Kidney (tissue), 14 donors: Measurements from ENCODE around the gene ZNF200. TPM values are rescaled to one million over a fixed set of nuclear protein-coding genes. Genes with fewer than 3 reads are reported as not detected.

Source experiments
- DNase-seq, 5 donors: peaks; one replicate each; pipeline ENCODE4 v3.0.0-alpha.2; 2013 to 2020
- FAIRE-seq: peaks from 2 replicates; lab custom pipeline; 2012; peaks lifted over from hg19 to GRCh38; lab: Jason Lieb, UNC
- H3K27ac ChIP-seq, 2 donors: one replicate each; pipeline ENCODE4 v1.7.0; 2013; ENCODE audit warnings: low read depth in 2 of 2, low read length in 2 of 2, inconsistent platforms in 1 of 2
- H3K27me3 ChIP-seq: one replicate; pipeline ENCODE4 v1.7.1; 2013; ENCODE audit warnings: low read length, inconsistent platforms; ENCODE audit not compliant: control insufficient read depth, insufficient read depth
- H3K36me3 ChIP-seq, 3 donors: one replicate each; pipeline versions ENCODE4 v1.7.0 to v1.7.1; 2013; ENCODE audit warnings: low read length in 3 of 3, control low read depth in 1 of 3, inconsistent platforms in 1 of 3; ENCODE audit not compliant: insufficient read depth in 3 of 3, control insufficient read depth in 2 of 3
- H3K4me1 ChIP-seq, 3 donors: one replicate each; pipeline versions ENCODE4 v1.7.0 to v1.7.1; 2013; ENCODE audit warnings: low read length in 3 of 3, inconsistent platforms in 1 of 3, low read depth in 1 of 3; ENCODE audit not compliant: control insufficient read depth in 2 of 3, insufficient read depth in 2 of 3
- H3K4me3 ChIP-seq, 3 donors: one replicate each; pipeline versions ENCODE4 v1.7.0 to v1.8.1; 2013; ENCODE audit warnings: low read length in 3 of 3, control low read depth in 1 of 3, inconsistent platforms in 1 of 3
- H3K9ac ChIP-seq, 3 donors: one replicate each; pipeline versions ENCODE4 v1.7.0 to v1.7.1; 2013; ENCODE audit warnings: low read length in 3 of 3, control low read depth in 1 of 3, inconsistent platforms in 1 of 3
- H3K9me3 ChIP-seq, 3 donors: one replicate each; pipeline versions ENCODE4 v1.7.0 to v1.7.1; 2013; ENCODE audit warnings: low read length in 3 of 3, control low read depth in 1 of 3, inconsistent platforms in 1 of 3; ENCODE audit not compliant: control insufficient read depth in 2 of 3, insufficient read depth in 1 of 3
- intact Hi-C: fragments of 100-400 bp; cut with DNase I; formaldehyde crosslinking; loops from one replicate; pipeline ENCODE4 v1.11.1; 2022
- polyA plus RNA-seq: library from polyadenylated mRNA; stranded (reverse); fragments of 350-450 nt; fragmentation: Illumina TruSeq; extraction: RNeasy Lipid Tissue Mini Kit (QIAGEN cat#74804); gene quantifications from one replicate; pipeline ENCODE4 v1.2.3, GENCODE V29; 2014; ENCODE audit warnings: low read depth, low replicate concordance; ENCODE audit not compliant: insufficient read depth
- total RNA-seq: library from RNA; stranded (reverse); fragmentation: NEBNext Ultra II Directional; extraction: Animal tissue kit (Norgen Biotek cat#: 25700); gene quantifications from one replicate; pipeline ENCODE4 v1.2.1, GENCODE V29; 2021
- TF ChIP-seq, protein P1 (sequence below): IDR thresholded peaks from 3 replicates; pipeline ENCODE4 v1.5.1; 2012; ENCODE audit warnings: mild to moderate bottlenecking, moderate library complexity, borderline replicate concordance; ENCODE audit not compliant: insufficient read depth; ENCODE audit errors: extremely low read depth
- donor health status: control.
- donor health status: control.
- donor health status: control.
- donor health status: control.
- donor health status: control.
- donor health status: DM: yes; HTN: yes; CAD: no.
- donor health status: Normal renal cell carcinoma (clear cell type).

Gene ZNF200
- total and polyA plus RNA-seq, 2 donors from 2014 or later = 3.3 to 9.6 TPM

DNA sequence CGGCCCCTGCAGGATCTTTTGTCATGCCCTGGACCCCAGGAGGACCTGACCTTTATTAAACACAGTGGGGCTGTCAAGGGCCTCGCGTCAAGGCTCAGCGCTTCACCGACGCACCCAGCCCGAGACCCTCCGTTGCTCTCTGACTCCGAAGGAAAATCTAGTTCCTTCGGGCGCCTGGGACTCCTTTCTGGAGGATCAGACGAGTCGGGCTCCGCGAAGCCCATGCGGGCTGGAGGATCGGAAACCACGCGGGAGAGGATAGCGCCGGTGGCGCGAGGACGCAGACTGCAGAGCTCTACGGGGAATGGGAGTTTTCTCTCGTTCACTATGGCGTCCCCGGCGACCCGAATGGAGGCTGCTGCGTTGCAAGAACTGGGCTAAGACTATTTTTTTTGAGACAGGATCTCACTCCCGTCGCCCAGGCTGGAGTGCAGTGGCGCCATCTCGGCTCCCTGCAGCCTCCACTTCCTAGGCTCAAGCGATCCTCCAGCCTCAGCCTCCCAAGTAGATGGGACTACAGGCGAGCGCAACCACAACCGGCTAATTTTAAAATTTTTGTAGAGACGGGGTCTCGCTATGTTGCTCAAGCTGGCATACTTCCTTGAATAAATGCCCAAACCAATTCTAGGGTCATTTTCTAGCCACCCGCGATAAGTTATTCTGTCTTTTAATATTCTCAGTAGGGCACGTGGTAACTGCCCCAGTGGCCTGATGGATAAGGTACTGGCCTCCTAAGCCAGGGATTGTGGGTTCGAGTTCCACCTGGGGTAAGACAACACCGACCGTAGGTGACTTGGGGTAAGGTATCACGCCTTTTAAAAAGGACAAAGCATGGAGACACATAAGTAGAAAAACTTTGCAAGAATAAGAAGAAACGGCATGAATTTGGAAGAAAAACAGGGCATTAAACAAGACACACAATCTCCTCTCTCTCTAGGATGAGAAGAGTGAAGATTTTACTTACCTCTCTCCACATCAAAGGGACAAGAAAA is 41.4 kb downstream of the ZNF200 start:
- intact Hi-C loops = no loop called here
- no peaks in the 10 kb centered on the region for H3K36me3 ChIP-seq
- peaks cover 0 to 2% (median 0%) of the 10 kb centered on the region in 3 donors for H3K9me3 ChIP-seq
- no peak overlapping the region for H3K9ac ChIP-seq
- no peak for FAIRE-seq
- peaks cover 0 to 6% (median 0%) of the 10 kb centered on the region in 3 donors for H3K4me1 ChIP-seq
- TF ChIP-seq, protein P1, sequence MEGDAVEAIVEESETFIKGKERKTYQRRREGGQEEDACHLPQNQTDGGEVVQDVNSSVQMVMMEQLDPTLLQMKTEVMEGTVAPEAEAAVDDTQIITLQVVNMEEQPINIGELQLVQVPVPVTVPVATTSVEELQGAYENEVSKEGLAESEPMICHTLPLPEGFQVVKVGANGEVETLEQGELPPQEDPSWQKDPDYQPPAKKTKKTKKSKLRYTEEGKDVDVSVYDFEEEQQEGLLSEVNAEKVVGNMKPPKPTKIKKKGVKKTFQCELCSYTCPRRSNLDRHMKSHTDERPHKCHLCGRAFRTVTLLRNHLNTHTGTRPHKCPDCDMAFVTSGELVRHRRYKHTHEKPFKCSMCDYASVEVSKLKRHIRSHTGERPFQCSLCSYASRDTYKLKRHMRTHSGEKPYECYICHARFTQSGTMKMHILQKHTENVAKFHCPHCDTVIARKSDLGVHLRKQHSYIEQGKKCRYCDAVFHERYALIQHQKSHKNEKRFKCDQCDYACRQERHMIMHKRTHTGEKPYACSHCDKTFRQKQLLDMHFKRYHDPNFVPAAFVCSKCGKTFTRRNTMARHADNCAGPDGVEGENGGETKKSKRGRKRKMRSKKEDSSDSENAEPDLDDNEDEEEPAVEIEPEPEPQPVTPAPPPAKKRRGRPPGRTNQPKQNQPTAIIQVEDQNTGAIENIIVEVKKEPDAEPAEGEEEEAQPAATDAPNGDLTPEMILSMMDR = no peak
- H3K27me3 ChIP-seq = peaks cover 46% of the 10 kb centered on the region
- no peak overlapping the region for H3K27ac ChIP-seq
- no peak overlapping the region for H3K4me3 ChIP-seq
- DNase-seq = no peak

DNA sequence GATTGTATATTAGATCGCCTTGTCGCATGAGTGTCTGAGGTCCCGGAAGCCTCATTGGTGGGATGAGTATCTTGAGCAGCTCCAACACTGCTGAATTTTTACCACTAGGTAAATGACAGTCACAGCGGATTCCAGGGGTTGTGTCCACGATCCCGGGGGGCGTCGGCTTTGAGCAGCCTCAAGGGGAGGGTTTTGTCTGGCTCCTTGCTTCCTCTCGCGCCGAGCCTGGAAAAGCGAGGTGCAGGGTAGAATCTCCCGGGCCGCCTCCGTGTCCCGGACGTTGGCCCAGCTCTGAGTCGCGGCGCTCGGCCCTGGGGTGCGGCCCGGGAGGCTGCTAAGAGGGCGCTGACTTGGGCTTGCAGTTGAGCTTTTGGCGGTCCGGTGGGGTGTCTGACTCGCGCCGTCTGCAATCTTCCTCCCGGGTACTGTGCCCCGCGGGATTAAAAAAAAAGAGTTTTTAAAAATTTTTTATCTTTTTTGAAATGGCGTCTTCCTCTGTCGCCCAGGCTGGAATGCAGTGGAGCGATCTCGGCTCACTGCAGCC is 42.4 kb downstream of the ZNF200 start:
- H3K9ac ChIP-seq = no peak overlapping the region
- no peaks in the 10 kb centered on the region for H3K36me3 ChIP-seq
- DNase-seq (no peak), FAIRE-seq (no peak)
- peaks cover 0 to 6% (median 0%) of the 10 kb centered on the region in 3 donors for H3K4me1 ChIP-seq
- H3K27ac ChIP-seq = no peak overlapping the region
- peaks cover 50% of the 10 kb centered on the region for H3K27me3 ChIP-seq
- intact Hi-C loops = no loop called here
- peaks cover 0 to 2% (median 0%) of the 10 kb centered on the region in 3 donors for H3K9me3 ChIP-seq
- H3K4me3 ChIP-seq = no peak overlapping the region
- TF ChIP-seq, protein P1 = no peak

DNA sequence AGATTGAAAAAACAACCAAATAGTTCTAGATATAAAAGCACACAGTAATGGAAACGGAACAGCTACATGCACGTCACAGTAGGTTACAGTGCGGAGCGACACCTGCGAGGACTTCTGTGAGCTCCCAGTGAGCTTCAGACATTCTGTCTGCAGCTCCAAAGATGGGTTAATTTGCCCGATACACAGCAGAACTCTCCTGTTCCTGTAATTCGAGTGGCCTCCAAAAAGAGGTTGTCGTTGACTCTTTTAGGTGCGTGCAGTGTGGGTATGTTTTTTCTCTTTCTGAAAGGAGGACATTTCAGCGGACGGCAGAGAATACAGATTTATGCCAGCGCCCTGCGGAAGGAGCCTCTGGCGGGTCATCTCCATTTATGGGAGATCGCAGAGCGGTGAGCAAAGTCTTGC is 44.0 kb downstream of the ZNF200 start:
- Histone ChIP-seq H3K4me3 (no peak overlapping the region), H3K9me3 (peaks cover 0 to 2% (median 0%) of the 10 kb centered on the region in 3 donors), H3K27me3 (peaks cover 60% of the 10 kb centered on the region), H3K27ac (no peak overlapping the region), H3K9ac (no peak overlapping the region), H3K4me1 (peaks cover 0 to 6% (median 0%) of the 10 kb centered on the region in 3 donors), H3K36me3 (no peaks in the 10 kb centered on the region)
- TF ChIP-seq, protein P1 = no peak
- intact Hi-C loops = no loop called here
- FAIRE-seq (no peak), DNase-seq (peak in 1 of 5 donors; percentile 20)
